Mesodermal cell (in vitro differentiated cells): ENCODE measurements around the gene NR3C2.

ENCODE experiments used
- H3K27ac ChIP-seq: 2 replicates; pipeline ENCODE4 v1.7.0; 2013; ENCODE audit warnings: mild to moderate bottlenecking, low read depth, low read length, moderate library complexity; ENCODE audit not compliant: severe bottlenecking
- H3K36me3 ChIP-seq: 2 replicates; pipeline ENCODE4 v1.7.1; 2013; ENCODE audit warnings: mild to moderate bottlenecking, low read length, moderate library complexity; ENCODE audit not compliant: control insufficient read depth, insufficient read depth
- H3K4me1 ChIP-seq: one replicate; pipeline ENCODE4 v1.7.1; 2013; ENCODE audit warnings: mild to moderate bottlenecking, low read length; ENCODE audit not compliant: insufficient read depth, control insufficient read depth, poor library complexity, severe bottlenecking
- H3K4me3 ChIP-seq: 2 replicates; pipeline ENCODE4 v1.7.0; 2013; ENCODE audit warnings: low read length, control low read depth, mild to moderate bottlenecking; ENCODE audit not compliant: insufficient read depth, poor library complexity, severe bottlenecking; ENCODE audit errors: extremely low read depth
- H3K9me3 ChIP-seq: 2 replicates; pipeline ENCODE4 v1.7.1; 2013; ENCODE audit warnings: mild to moderate bottlenecking, low read length, moderate library complexity; ENCODE audit not compliant: control insufficient read depth
- WGBS, 2 experiments: methylation state at CpG; one replicate each; pipeline ENCODE4 v1.1.5; 2013; ENCODE audit warnings: missing lambda C conversion rate in 2 of 2; ENCODE audit not compliant: insufficient coverage in 2 of 2; 5-methylcytosine and 5-hydroxymethylcytosine counted together

NR3C2 gene

GRCh38 chr4:148118179-148118578, 324.0 kb downstream of the NR3C2 start:
- Histone ChIP-seq H3K4me3 (no peak overlapping the region), H3K9me3 (peaks cover 8% of the 10 kb centered on the region), H3K36me3 (no peaks in the 10 kb centered on the region), H3K4me1 (no peaks in the 10 kb centered on the region), H3K27ac (no peak overlapping the region)
- WGBS, 2 experiments: 94 to 100% methylated on average over 4 of the region's 4 CpGs

DNA sequence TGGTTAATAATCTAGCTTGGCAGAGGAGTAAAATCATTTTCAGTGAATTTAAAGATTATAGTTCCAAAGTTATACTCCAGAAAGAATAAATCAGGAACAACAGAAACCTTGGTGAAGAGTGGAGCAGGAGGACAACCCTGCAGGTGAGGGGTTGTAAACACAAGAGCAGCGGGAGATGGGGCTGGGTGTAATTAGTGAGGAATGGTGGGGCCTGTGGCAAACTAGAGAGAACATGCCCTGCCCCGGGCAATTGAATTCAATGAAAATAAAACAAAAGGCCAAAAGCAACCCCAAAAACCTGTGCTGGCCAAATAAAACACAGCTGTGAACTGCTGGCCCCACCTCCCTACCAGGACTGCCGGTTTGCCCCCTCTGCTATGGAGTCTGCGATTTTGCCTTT, 325.2 kb downstream of the NR3C2 start:
- Histone ChIP-seq H3K36me3 (no peaks in the 10 kb centered on the region), H3K27ac (no peak overlapping the region), H3K4me3 (no peak overlapping the region), H3K9me3 (no peaks in the 10 kb centered on the region), H3K4me1 (peaks cover 6% of the 10 kb centered on the region)
- WGBS, 2 experiments: 84 to 100% methylated on average over 2 to 4 of the region's 4 CpGs

GRCh38 chr4:148116264-148116663, 325.9 kb downstream of the NR3C2 start:
- no peaks in the 10 kb centered on the region for H3K9me3 ChIP-seq
- H3K4me1 ChIP-seq: peaks cover 11% of the 10 kb centered on the region
- H3K36me3 ChIP-seq: no peaks in the 10 kb centered on the region
- 79 to 80% methylated on average over 1 to 2 of the region's 2 CpGs for WGBS, 2 experiments
- no peak overlapping the region for H3K4me3 ChIP-seq
- H3K27ac ChIP-seq: no peak overlapping the region

GRCh38 chr4:148114436-148114835, 327.8 kb downstream of the NR3C2 start:
- Histone ChIP-seq H3K36me3 (no peaks in the 10 kb centered on the region), H3K4me1 (peaks cover 11% of the 10 kb centered on the region), H3K9me3 (no peaks in the 10 kb centered on the region), H3K27ac (no peak overlapping the region), H3K4me3 (no peak overlapping the region)

- Histone ChIP-seq H3K4me1 (peaks cover 11% of the 10 kb centered on the region), H3K9me3 (no peaks in the 10 kb centered on the region), H3K4me3 (no peak overlapping the region), H3K36me3 (no peaks in the 10 kb centered on the region), H3K27ac (no peak overlapping the region)
- WGBS, 2 experiments: 46% methylated on average over 2 of the region's 4 CpGs; no CpG with 5 or more reads in 1 of the 2 experiments
These were observed 329.8 kb downstream of the NR3C2 start for GRCh38 chr4:148112231-148112982.

DNA sequence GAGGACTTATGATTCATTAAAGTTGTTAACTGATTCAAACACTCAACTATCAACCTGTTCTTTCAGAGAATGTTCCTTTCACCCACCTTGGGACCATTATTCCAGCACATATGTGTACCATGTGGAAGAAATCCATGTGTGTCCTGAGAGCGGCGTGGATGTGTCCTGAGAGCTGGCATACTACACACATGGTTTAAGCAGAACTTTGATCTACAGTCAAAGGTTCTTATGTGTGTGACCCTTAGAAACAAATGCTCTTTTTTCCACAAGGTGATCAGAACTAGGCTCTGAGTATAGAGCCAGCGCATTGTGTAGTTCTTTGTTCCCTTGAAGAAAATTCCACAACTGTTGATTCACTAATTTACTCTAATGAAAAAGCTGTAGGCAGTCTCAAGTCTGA, 332.0 kb downstream of the NR3C2 start:
- WGBS, 2 experiments: 100% methylated on average over 1 of the region's 3 CpGs; no CpG with 5 or more reads in 1 of the 2 experiments

DNA sequence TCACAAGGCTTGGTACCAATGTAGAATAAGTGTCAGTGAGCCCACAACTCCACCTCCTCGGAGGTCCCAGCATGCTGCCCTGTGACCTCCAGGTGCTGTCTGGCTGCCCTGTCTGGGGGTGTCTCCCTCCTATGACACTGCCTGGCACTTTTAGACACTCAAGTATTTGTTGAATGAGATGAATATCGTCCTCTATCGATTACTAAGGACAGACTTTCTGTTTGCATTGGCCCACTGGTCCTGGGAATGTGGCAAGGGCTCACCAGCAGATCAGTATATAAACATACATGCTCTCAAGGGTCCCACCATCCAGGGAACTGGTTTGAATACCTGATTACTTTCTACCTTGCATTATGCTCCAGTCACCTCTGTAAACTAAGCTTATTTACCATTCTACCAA, 333.0 kb downstream of the NR3C2 start:
- Histone ChIP-seq H3K27ac (no peak overlapping the region), H3K9me3 (no peaks in the 10 kb centered on the region), H3K4me3 (no peak overlapping the region), H3K36me3 (no peaks in the 10 kb centered on the region), H3K4me1 (peaks cover 11% of the 10 kb centered on the region)
- WGBS, 2 experiments: 90 to 100% methylated on average over 1 to 3 of the region's 3 CpGs

More for the DNA sequence above, 332.0 kb downstream of the NR3C2 start:
- Histone ChIP-seq H3K4me1 (peaks cover 11% of the 10 kb centered on the region), H3K9me3 (no peaks in the 10 kb centered on the region), H3K4me3 (no peak overlapping the region), H3K27ac (no peak overlapping the region), H3K36me3 (no peaks in the 10 kb centered on the region)

GRCh38 chr4:148108766-148109165, 333.4 kb downstream of the NR3C2 start:
- Histone ChIP-seq H3K9me3 (no peaks in the 10 kb centered on the region), H3K36me3 (no peaks in the 10 kb centered on the region), H3K4me1 (peaks cover 11% of the 10 kb centered on the region), H3K27ac (no peak overlapping the region), H3K4me3 (no peak overlapping the region)
- WGBS, 2 experiments: 84 to 93% methylated on average over 4 to 7 of the region's 7 CpGs

- H3K4me3 ChIP-seq: no peak overlapping the region
- 93 to 96% methylated on average over 6 to 7 of the region's 7 CpGs for WGBS, 2 experiments
- no peak overlapping the region for H3K27ac ChIP-seq
- no peaks in the 10 kb centered on the region for H3K4me1 ChIP-seq
- no peaks in the 10 kb centered on the region for H3K36me3 ChIP-seq
- no peaks in the 10 kb centered on the region for H3K9me3 ChIP-seq
These were observed 338.4 kb downstream of the NR3C2 start for GRCh38 chr4:148103597-148104355.

DNA sequence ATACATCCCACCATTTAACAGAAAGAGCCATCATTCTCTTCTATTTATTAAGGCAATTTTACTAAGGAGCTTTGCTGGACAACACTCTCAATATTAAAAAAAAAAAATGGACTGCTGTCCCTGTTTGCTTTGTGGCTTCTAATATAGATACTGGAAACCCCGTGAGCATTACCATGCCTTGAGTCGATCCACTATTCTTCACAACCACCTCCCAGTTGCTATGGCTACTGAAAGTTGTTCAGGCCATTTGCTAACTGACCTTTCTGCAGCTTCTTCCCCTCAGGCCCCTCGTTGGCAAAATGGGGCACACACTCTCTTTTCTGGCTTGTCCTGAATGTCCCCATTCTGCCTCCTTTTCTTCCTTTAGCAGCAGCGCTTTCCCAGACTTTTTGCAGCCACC, 340.4 kb downstream of the NR3C2 start:
- Histone ChIP-seq H3K4me1 (no peaks in the 10 kb centered on the region), H3K27ac (no peak overlapping the region), H3K9me3 (no peaks in the 10 kb centered on the region), H3K36me3 (no peaks in the 10 kb centered on the region), H3K4me3 (no peak overlapping the region)
- 78 to 80% methylated on average over 3 to 4 of the region's 4 CpGs for WGBS, 2 experiments

GRCh38 chr4:148101235-148101634, 341.0 kb downstream of the NR3C2 start:
- Histone ChIP-seq H3K36me3 (no peaks in the 10 kb centered on the region), H3K4me1 (no peaks in the 10 kb centered on the region), H3K4me3 (no peak overlapping the region), H3K9me3 (no peaks in the 10 kb centered on the region), H3K27ac (no peak overlapping the region)
- 97% methylated on average over 3 of the region's 3 CpGs for WGBS, 2 experiments
